A673 (cell line): ENCODE data around the gene FBXO38. TPM values are rescaled to one million over a fixed set of nuclear protein-coding genes. Genes with fewer than 3 reads are reported as not detected.

Source experiments
- BruUV-seq: library from RNA; stranded (reverse); fragments of 400-500 nt; replicated peaks from 2 replicates; lab custom pipeline; 2021; lab: Mats Ljungman, UMichigan
- CTCF ChIA-PET: fragments of 300-600 bp; sonication (Branson Sonifier 250); formaldehyde crosslinking; loops from one replicate; lab custom pipeline; 2022; ENCODE audit warnings: antibody characterized with exemption; lab: Charles Lee
- POLR2A ChIA-PET: fragments of 300-600 bp; sonication (Branson Sonifier 250); formaldehyde crosslinking; loops from one replicate; lab custom pipeline; 2022; ENCODE audit warnings: antibody characterized with exemption; ENCODE audit not compliant: low non-redundant PET; lab: Charles Lee
- DNase-seq: peaks from one replicate; pipeline ENCODE4 v3.0.0-alpha.2; 2015; ENCODE audit warnings: low spot score
- H3K27ac ChIP-seq: fragments of 200-600 bp; sonication (generic); 2 replicates; pipeline ENCODE4 v1.5.1; 2016; ENCODE audit warnings: mixed run types, low read depth, mild to moderate bottlenecking, mixed read lengths, antibody characterized with exemption, low read length; ENCODE audit not compliant: poor library complexity, severe bottlenecking
- H3K27me3 ChIP-seq: fragments of 200-600 bp; sonication (generic); replicated peaks from 2 replicates; pipeline ENCODE4 v1.6.1; 2017; ENCODE audit warnings: mixed run types, low read depth, mild to moderate bottlenecking, mixed read lengths, antibody characterized with exemption, low read length; ENCODE audit not compliant: insufficient read depth, poor library complexity
- H3K36me3 ChIP-seq: fragments of 200-600 bp; sonication (generic); 2 replicates; pipeline ENCODE4 v1.6.1; 2016; ENCODE audit warnings: mixed run types, mild to moderate bottlenecking, mixed read lengths, antibody characterized with exemption, low read length; ENCODE audit not compliant: insufficient read depth, poor library complexity, severe bottlenecking
- H3K4me1 ChIP-seq: fragments of 200-600 bp; sonication (generic); 2 replicates; pipeline ENCODE4 v1.6.1; 2017; ENCODE audit warnings: mixed run types, mild to moderate bottlenecking, mixed read lengths, antibody characterized with exemption, low read length; ENCODE audit not compliant: insufficient read depth, poor library complexity, severe bottlenecking
- H3K4me3 ChIP-seq: fragments of 200-600 bp; sonication (generic); 2 replicates; pipeline ENCODE4 v1.5.1; 2016; ENCODE audit warnings: low read depth, mixed run types, mild to moderate bottlenecking, mixed read lengths, low read length; ENCODE audit not compliant: poor library complexity, severe bottlenecking
- H3K9me3 ChIP-seq: fragments of 200-600 bp; sonication (generic); 2 replicates; pipeline ENCODE4 v1.6.1; 2016; ENCODE audit warnings: mixed run types, low read depth, mild to moderate bottlenecking, mixed read lengths, antibody characterized with exemption, low read length; ENCODE audit not compliant: poor library complexity, severe bottlenecking
- CTCF ChIP-seq: fragments of 300-800, 200-600 bp; sonication (generic); conservative IDR thresholded peaks from 2 replicates; pipeline ENCODE4 v1.5.1; 2017; ENCODE audit warnings: low read depth, mild to moderate bottlenecking, antibody characterized with exemption, low read length, moderate library complexity, mixed read lengths
- EZH2 ChIP-seq: fragments of 200-600 bp; sonication (generic); IDR thresholded peaks from 2 replicates; pipeline ENCODE4 v1.6.1; 2017; ENCODE audit warnings: borderline replicate concordance, low read depth, mild to moderate bottlenecking, mixed read lengths, antibody characterized with exemption, low read length; ENCODE audit not compliant: poor library complexity, severe bottlenecking
- intact Hi-C: fragments of 100-400 bp; cut with micrococcal nuclease; formaldehyde crosslinking; loops from one replicate; pipeline ENCODE4 v1.10.0; 2022; ENCODE audit not compliant: unreplicated experiment
- total RNA-seq: library from RNA; stranded (reverse); gene quantifications from 2 replicates; pipeline ENCODE4 v1.2.3, GENCODE V29; 2021

FBXO38 gene
- total RNA-seq, 1 experiment from 2014 or later, result 36.7 TPM

DNA sequence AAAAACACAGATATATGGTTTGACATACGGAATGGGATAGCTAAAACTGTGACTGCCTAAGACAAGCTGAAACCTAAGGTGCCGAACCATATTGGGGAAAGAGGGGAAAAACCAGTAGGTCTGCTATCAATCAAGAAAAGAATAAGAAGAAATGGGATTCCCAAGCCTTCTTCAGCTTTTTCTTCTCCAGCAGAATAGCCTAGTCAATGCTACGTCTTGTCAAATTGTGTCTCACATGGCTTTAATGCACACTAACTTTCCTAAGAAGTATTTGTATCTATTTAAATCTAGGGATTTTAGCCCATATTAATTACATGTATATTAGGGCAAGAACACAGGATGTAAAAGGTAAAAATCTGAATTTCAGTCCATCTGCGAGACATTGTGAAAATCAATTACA lies 797 bp upstream of the FBXO38 start:
- Histone ChIP-seq H3K4me3 (peak overlapping the region; percentile 69), H3K27me3 (no peaks in the 10 kb centered on the region), H3K36me3 (no peaks in the 10 kb centered on the region), H3K9me3 (no peaks in the 10 kb centered on the region), H3K27ac (peak overlapping the region; percentile 69), H3K4me1 (peaks cover 9% of the 10 kb centered on the region)
- POLR2A ChIA-PET, result interaction anchor here (0.5 kb wide), 1 partner anchor 26 kb away, joined by 4 read pairs; no protein-coding TSS in a partner anchor
- CTCF ChIA-PET, result no interaction called here
- no peak for TF ChIP-seq EZH2
- no peak for TF ChIP-seq CTCF
- BruUV-seq, result no TSS peak
- DNase-seq, result peak; percentile 3
- intact Hi-C loops, result no loop called here

DNA sequence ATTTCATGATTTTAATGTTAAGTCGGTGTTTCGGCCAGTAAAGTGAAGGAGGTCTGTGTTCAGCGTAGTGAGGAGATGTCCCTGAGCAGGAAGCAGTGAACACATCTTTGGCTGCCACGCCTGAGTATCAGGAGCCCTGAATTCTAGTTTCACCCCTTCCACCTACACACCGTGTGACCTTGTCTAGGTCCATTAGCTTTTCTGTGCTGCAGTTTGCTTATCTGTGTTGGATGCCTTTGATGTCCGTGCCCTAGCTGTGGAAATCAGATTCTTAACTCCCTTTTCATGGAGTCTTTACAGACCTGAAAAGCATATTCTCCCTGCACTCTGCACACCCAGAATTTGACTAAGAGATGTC lies 601 bp downstream of the FBXO38 start:
- TSS peak; percentile 63 for BruUV-seq
- peaks cover 9% of the 10 kb centered on the region for H3K4me1 ChIP-seq
- H3K27me3 ChIP-seq, result no peaks in the 10 kb centered on the region
- no peaks in the 10 kb centered on the region for H3K9me3 ChIP-seq
- H3K27ac ChIP-seq, result peak overlapping the region; percentile 69
- CTCF ChIA-PET, result no interaction called here
- POLR2A ChIA-PET, result no interaction called here
- H3K4me3 ChIP-seq, result peak overlapping the region; percentile 69
- no peaks in the 10 kb centered on the region for H3K36me3 ChIP-seq
- TF ChIP-seq EZH2 (no peak), CTCF (no peak)
- intact Hi-C loops, result no loop called here
- no peak for DNase-seq

DNA sequence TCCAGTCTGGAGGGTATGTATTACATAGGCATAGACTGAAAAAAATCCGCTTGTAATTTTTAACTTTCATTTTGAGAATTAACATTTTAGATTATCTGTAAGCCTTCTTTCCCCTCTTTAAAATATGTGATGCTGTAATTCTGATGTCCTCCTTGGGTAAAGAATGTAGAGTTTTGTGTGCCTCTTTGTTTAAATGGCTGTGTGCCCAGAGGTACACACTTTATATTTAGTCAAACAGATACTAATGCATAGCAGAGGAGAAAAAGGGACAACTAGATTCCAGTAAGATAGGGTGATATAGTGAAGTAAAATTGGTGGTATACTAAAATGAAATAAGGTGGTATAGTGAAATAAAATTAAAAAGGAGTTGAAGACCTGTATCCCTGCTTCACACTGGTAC lies 1.3 kb downstream of the FBXO38 start:
- BruUV-seq, result no TSS peak
- Histone ChIP-seq H3K4me3 (peak overlapping the region; percentile 69), H3K27me3 (no peaks in the 10 kb centered on the region), H3K4me1 (peaks cover 9% of the 10 kb centered on the region), H3K36me3 (no peaks in the 10 kb centered on the region), H3K27ac (no peak overlapping the region), H3K9me3 (no peaks in the 10 kb centered on the region)
- ChIA-PET POLR2A (no interaction called here), CTCF (no interaction called here)
- DNase-seq, result no peak
- intact Hi-C loops, result no loop called here
- no peak for TF ChIP-seq EZH2
- TF ChIP-seq CTCF, result no peak
